NCI-H524 (cell line): ENCODE data around the gene CD99.

ENCODE experiments used
- DNase-seq, 2 experiments: peaks; one replicate each; lab custom pipeline; 2025; lab: John Stamatoyannopoulos, UW

Gene CD99, protein sequence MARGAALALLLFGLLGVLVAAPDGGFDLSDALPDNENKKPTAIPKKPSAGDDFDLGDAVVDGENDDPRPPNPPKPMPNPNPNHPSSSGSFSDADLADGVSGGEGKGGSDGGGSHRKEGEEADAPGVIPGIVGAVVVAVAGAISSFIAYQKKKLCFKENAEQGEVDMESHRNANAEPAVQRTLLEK

DNA sequence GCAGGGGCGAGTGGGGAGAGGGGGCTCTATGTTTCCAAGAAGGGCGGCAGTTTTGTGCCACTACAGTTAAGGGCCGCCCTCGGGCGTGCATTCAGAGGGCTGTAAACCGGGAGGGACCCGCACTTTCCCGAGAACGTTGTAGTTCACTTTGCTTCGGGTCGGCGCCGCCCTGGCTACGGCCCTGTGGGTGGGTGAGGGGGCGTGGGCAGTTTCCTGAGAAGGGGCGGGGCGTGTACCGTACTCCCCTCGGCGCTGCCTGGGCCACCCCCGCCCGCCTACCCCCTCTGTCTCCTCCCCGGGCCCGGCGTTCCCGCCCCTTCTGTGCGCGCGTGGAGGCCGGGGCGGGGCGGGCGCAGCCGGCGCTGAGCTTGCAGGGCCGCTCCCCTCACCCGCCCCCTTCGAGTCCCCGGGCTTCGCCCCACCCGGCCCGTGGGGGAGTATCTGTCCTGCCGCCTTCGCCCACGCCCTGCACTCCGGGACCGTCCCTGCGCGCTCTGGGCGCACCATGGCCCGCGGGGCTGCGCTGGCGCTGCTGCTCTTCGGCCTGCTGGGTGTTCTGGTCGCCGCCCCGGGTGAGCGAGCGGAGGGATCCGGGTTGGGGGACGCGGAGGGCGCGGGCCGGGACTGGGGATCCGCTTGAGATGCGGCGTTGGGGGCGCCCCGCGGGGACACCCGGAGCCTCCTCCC lies at the start of gene CD99:
TSS of gene CD99 (plus strand) at position 440 of the 687 bp plus-strand sequence. CDS start at position 506, 66 bp downstream.
- no peak for DNase-seq

DNA sequence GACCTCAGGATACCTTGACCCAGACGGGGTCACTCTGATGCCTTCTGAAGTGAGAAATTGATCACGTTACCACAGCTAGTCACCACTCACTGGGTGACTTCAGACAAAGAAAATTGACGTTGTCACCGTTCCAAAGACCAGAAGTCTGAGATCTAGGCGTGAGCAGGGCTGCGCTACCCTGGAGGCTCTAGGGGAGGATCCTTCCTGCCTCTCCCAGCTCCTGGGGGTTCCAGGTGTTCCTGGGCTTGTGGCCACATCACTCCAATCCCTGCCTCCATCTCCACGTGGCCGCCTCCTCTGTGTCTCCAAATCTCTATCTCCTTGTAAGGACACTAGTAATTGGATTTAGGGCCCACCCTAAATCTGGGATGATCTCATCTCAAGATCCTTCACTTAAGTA lies 48.9 kb upstream of the CD99 start:
- no peak for DNase-seq

DNA sequence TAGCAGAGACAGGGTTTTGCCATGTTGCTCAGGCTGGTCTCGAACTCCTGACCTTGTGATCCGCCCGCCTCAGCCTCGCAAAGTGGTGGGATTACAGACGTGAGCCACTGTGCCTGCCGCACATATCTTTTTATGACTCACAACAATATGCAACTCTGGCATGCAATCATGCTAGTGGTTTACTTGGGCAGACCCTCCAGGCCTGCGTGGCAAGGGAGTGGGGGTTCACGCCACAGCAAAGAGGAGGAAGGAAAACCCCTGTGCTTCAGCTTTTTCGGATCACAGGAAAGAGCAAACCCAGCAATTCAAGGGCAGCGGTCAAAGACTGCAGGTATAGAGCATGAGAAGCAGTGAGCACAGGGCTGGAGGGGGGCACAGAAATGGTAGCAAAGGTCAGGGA lies 48.3 kb upstream of the CD99 start:
- DNase-seq, result no peak

DNA sequence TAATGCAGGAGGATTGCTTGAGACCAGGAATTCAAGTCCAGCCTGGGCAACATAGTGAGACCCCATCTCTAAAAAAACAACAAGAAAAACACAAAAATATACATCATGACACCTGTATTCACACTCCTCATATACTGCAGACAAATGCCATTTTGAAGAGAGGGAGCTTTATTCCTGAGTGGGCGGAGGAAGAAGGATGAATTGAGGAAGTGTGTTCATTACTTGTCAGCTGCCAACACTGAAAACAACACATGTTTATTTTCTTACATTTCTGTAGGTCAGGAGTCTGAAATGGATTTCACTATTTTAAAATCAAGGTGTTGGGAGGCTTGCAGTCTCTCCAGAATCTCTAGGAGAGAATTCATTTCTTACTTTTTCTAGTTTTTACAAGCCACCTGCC lies 47.2 kb upstream of the CD99 start:
- no peak for DNase-seq

- no peak for DNase-seq
Measured at GRCh38 chrX:2645563-2645962, 45.5 kb upstream of the CD99 start.

- no peak for DNase-seq
Measured at GRCh38 chrX:2647627-2648026, 43.5 kb upstream of the CD99 start.

DNA sequence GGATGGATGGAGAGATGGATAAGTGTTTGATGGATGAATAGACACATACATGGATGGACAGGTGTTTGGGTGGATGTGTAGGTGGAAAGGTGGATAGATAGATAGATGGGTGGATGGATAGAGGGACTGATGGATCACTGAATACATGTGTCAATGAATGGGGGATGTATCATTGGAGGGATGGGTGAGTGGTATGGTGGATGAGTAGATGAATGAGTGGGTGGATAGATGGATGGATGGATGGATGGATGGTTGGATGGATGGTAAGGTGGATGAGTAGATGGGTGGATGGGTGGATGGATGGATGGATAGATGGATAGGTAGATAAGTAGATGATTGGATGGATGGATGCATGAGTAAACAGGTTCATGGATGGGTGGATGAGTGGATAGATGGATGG lies 41.1 kb upstream of the CD99 start:
- no peak for DNase-seq

DNA sequence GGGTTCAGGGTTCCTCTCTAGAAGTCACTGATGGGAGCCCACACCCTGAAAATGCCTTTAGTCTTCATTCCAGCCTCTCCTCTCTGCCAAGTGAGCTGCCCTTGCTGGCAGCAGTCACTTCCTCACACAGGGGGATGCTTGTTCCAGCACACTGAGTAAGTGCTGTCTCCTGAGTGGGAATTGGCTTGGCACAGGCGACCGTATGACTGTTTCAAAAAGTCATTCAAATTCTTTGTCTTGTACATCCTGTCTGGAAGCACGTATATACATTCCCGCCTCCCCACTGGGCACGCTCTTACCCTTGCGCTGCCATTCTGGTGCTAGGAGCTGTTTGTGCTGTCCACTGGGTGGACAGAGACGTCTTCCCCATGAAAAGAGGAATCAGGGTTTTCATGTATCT lies 40.2 kb upstream of the CD99 start:
- no peak for DNase-seq

DNA sequence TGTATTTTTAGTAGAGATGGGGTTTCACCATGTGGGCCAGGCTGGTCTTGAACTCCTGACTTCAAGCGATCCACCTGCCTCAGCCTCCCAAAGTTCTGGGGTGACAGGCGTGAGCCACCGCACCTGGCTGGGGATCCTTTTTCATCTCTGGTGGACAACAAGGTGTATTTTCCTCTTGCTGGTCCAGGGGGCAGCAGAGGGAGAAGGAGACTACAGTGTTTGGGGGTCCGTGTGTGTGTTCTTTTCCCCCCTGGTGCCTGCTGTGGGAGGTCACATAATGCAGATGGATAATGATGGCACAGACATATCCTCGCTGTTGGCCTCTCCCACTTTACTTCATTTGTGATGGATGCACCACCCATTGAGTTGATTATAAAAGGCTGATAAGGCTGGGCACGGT lies 39.0 kb upstream of the CD99 start:
- no peak for DNase-seq

- no peak for DNase-seq
Measured at GRCh38 chrX:2654436-2655340, 36.4 kb upstream of the CD99 start.

GRCh38 chrX:2656257-2656836 lies 34.7 kb upstream of the CD99 start:
- DNase-seq, result no peak

GRCh38 chrX:2657532-2658113 lies 33.5 kb upstream of the CD99 start:
- no peak for DNase-seq

- no peak for DNase-seq
Measured at GRCh38 chrX:2658585-2659292, 32.4 kb upstream of the CD99 start.

DNA sequence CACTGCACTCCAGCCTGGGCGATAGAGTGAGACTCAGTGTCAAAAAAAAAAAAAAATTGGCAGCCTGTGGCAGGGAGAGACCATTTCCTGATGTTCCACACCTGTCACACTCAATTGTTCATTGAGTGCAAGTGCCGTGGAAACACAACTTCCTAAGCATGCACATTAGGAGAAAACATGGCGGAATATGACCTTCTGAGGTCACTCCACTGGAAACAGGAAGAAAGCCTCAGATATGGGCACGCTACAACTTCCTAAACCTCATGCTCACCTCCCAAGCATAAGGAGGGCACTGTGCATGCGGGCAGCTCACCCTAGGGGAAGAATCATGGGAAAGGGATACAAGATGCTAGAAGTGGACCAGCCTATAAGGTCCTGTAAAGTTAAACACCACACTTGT lies 28.5 kb upstream of the CD99 start:
- no peak for DNase-seq

GRCh38 chrX:2664502-2664901 lies 26.6 kb upstream of the CD99 start:
- no peak for DNase-seq

GRCh38 chrX:2665387-2666304 lies 25.4 kb upstream of the CD99 start:
- DNase-seq, result no peak

DNA sequence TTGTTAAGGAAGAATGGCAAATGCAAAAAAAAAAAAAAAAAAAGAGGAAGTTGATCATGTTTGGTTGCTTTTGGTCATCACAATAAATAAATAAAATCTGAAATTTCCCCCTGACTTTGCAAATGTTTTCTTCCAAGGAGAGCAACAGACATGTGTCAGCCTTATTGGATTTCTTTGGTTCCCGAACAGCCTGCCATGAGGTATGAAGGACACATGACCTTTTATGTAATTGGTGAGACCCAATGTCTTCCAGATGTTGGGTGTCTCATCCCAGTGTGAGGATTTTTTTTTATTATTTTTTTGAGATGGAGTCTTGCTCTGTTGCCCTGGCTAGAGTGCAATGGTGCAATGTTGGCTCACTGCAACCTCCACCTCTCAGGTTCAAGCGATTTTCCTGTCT lies 24.6 kb upstream of the CD99 start:
- DNase-seq, result no peak

- no peak for DNase-seq
Measured at GRCh38 chrX:2670978-2671377, 20.1 kb upstream of the CD99 start.

DNA sequence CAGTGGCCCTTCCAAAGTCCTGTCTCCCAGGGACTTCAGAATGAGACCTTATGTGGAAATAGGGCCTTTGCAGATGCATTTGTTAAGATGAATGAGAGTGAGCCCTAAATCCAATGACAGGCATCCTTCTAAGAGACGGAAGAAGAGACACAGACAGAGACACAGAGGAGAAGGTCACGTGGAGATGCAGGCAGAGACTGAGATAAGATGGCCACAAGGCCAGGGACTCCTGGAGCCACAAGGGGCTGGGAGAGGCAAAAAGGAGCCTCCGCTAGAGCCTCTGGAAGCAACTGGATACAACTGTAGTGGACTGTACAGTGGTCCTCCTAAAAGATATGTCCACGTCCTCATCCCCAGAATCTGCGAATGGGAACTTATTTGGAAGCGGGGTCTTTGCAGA lies 19.0 kb upstream of the CD99 start:
- DNase-seq, result no peak

DNA sequence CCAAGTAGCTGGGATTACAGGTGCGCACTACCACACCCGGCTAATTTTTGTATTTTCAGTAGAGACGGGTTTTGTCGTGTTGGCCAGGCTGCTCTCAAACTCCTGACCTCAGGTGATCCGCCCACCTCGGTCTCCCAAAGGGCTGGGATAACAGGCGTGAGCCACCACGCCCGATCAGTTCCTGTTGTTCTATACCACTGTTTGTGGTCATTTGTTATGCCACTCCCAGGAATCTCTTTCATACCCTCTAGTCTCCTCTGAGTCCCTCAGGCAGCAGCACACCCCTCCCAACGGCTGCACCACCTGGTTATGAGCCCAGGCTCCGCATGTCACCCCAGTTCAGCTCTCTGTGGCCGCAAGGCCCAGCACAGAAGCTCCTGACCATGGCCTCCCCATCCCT lies 17.5 kb upstream of the CD99 start:
- DNase-seq, result no peak
